Ishikawa (cell line): ENCODE results near the gene RCAN2.

ENCODE experiments used
- CEBPB ChIP-seq: IDR thresholded peaks from 2 replicates; pipeline ENCODE4 v1.6.1; 2012
- CREB1 ChIP-seq: IDR thresholded peaks from 2 replicates; pipeline ENCODE4 v1.6.1; 2012; ENCODE audit warnings: low read depth
- EGR1 ChIP-seq: IDR thresholded peaks from 2 replicates; pipeline ENCODE4 v1.6.1; 2012
- EP300 ChIP-seq: IDR thresholded peaks from 2 replicates; pipeline ENCODE4 v1.6.1; 2012; ENCODE audit warnings: borderline replicate concordance
- FOXM1 ChIP-seq: IDR thresholded peaks from 2 replicates; pipeline ENCODE4 v1.6.1; 2012; ENCODE audit warnings: low read depth, borderline replicate concordance
- NFIC ChIP-seq: IDR thresholded peaks from 2 replicates; pipeline ENCODE4 v1.6.1; 2012
- RAD21 ChIP-seq: IDR thresholded peaks from 2 replicates; pipeline ENCODE4 v1.6.1; 2012; ENCODE audit warnings: low read depth
- TAF1 ChIP-seq: IDR thresholded peaks from 2 replicates; pipeline ENCODE4 v1.6.1; 2012; ENCODE audit warnings: low read depth, mild to moderate bottlenecking
- TCF12 ChIP-seq: IDR thresholded peaks from 2 replicates; pipeline ENCODE4 v1.6.1; 2012; ENCODE audit warnings: low read depth
- TEAD4 ChIP-seq: IDR thresholded peaks from 2 replicates; pipeline ENCODE4 v1.6.1; 2012
- YY1 ChIP-seq: IDR thresholded peaks from 2 replicates; pipeline ENCODE4 v1.6.1; 2012; ENCODE audit warnings: low read depth
- ZBTB7A ChIP-seq: IDR thresholded peaks from 2 replicates; pipeline ENCODE4 v1.6.1; 2012; ENCODE audit warnings: low read depth
- TF ChIP-seq, protein P1 (sequence below): IDR thresholded peaks from 2 replicates; pipeline ENCODE4 v1.6.1; 2012; ENCODE audit warnings: low read depth, mild to moderate bottlenecking
- TF ChIP-seq, protein P2 (sequence below): IDR thresholded peaks from 2 replicates; pipeline ENCODE4 v1.6.1; 2012
- TF ChIP-seq, protein P3 (sequence below): IDR thresholded peaks from 2 replicates; pipeline ENCODE4 v1.6.1; 2012

The RCAN2 gene

DNA sequence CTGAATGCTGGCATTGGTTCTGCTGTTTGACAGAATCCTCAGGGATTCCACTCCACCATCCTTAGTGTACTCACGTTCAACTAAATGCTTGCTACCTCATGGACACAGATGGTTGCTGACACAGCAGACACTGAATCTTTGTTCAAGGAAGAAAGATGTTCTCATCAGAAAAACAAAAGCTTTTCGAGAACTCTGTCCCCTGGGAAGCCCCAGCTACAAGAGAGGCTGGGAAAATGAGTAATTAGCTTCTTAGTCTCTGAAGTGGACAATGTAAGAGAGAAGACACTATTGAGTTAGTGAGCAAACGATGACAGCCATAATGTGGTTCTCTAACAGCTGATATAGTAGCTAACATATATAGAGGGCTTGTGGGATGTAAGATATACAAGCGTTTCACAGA, 289.5 kb downstream of the RCAN2 start:
- TF ChIP-seq, protein P1, sequence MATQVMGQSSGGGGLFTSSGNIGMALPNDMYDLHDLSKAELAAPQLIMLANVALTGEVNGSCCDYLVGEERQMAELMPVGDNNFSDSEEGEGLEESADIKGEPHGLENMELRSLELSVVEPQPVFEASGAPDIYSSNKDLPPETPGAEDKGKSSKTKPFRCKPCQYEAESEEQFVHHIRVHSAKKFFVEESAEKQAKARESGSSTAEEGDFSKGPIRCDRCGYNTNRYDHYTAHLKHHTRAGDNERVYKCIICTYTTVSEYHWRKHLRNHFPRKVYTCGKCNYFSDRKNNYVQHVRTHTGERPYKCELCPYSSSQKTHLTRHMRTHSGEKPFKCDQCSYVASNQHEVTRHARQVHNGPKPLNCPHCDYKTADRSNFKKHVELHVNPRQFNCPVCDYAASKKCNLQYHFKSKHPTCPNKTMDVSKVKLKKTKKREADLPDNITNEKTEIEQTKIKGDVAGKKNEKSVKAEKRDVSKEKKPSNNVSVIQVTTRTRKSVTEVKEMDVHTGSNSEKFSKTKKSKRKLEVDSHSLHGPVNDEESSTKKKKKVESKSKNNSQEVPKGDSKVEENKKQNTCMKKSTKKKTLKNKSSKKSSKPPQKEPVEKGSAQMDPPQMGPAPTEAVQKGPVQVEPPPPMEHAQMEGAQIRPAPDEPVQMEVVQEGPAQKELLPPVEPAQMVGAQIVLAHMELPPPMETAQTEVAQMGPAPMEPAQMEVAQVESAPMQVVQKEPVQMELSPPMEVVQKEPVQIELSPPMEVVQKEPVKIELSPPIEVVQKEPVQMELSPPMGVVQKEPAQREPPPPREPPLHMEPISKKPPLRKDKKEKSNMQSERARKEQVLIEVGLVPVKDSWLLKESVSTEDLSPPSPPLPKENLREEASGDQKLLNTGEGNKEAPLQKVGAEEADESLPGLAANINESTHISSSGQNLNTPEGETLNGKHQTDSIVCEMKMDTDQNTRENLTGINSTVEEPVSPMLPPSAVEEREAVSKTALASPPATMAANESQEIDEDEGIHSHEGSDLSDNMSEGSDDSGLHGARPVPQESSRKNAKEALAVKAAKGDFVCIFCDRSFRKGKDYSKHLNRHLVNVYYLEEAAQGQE: no peak
- TF ChIP-seq, protein P2, sequence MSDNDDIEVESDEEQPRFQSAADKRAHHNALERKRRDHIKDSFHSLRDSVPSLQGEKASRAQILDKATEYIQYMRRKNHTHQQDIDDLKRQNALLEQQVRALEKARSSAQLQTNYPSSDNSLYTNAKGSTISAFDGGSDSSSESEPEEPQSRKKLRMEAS: no peak
- TF ChIP-seq NFIC (no peak), RAD21 (no peak), YY1 (no peak), CREB1 (no peak), CEBPB (no peak), EGR1 (no peak), FOXM1 (no peak), TCF12 (no peak), EP300 (no peak), ZBTB7A (no peak), TEAD4 (no peak), TAF1 (no peak)
- TF ChIP-seq, protein P3, sequence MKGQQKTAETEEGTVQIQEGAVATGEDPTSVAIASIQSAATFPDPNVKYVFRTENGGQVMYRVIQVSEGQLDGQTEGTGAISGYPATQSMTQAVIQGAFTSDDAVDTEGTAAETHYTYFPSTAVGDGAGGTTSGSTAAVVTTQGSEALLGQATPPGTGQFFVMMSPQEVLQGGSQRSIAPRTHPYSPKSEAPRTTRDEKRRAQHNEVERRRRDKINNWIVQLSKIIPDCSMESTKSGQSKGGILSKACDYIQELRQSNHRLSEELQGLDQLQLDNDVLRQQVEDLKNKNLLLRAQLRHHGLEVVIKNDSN: no peak

DNA sequence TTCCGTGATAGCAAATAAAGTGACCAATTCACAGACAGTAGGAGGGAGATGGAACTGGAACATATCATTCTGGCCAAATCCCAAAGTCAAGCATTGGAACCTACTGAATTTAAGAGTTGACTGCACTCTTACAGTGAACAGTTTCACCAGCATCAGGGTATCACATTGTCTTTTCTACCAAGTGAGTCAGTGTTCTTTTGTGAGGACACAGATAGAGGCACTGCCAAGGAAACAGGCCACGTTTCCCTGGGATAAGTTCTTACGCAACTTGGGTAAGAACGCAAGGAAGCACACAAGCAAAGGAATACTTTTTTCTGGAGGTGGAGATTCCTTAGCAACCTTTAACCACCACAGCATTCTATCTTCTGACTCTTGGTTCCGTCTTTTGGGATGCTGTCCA, 291.9 kb downstream of the RCAN2 start:
- TF ChIP-seq TEAD4: no peak
- TF ChIP-seq FOXM1: no peak
- TF ChIP-seq EGR1: no peak
- TF ChIP-seq, protein P2: no peak
- TF ChIP-seq CEBPB: no peak; the same call in 1 of the 2 replicates
- no peak for TF ChIP-seq TAF1
- no peak for TF ChIP-seq TCF12

DNA sequence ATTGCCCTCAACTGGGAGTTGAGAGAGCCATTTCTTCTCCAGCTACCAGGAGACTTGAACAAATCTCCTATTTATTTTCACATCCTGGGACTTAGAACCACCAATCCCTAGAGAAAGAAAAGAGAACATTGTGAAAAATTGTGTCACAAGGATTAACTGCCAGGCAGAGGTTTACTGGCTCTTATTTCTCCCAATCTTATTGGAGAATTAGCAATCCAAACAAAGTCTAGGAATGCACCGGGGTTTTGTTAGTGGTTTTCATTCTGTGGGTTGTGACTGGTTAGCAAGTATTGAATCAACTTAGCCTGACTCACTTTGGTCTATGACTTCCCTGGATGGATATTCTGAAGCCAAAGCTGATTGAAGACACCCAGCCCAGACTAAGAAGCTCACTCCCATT, 299.3 kb downstream of the RCAN2 start:
- TF ChIP-seq CEBPB: no peak
- no peak for TF ChIP-seq CREB1
- TF ChIP-seq, protein P3: no peak
- TF ChIP-seq TEAD4: no peak
- no peak for TF ChIP-seq FOXM1
- TF ChIP-seq ZBTB7A: no peak
- no peak for TF ChIP-seq TCF12
- TF ChIP-seq, protein P2: no peak
- no peak for TF ChIP-seq EP300
- no peak for TF ChIP-seq EGR1

DNA sequence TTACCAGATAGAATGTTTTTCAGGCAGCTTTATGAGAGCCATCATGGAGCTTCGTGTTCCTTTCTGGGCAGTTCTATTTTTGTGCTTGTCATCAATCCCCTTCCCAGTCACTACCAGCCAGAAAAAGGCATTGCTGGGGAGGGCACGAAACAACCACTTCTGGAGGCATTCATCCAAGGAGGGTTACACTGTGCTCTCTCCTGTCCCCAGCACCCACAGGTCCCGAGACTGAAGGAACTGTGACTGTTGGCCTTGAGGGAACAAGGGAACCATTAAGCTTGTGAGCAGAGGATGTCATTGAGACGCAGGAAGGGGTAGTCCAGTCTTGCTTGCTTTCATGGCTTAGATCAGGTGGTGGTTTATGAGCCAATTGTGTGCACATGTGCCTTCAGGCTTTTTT, 300.4 kb downstream of the RCAN2 start:
- TF ChIP-seq RAD21 (no peak), TEAD4 (no peak), CEBPB (no peak)

DNA sequence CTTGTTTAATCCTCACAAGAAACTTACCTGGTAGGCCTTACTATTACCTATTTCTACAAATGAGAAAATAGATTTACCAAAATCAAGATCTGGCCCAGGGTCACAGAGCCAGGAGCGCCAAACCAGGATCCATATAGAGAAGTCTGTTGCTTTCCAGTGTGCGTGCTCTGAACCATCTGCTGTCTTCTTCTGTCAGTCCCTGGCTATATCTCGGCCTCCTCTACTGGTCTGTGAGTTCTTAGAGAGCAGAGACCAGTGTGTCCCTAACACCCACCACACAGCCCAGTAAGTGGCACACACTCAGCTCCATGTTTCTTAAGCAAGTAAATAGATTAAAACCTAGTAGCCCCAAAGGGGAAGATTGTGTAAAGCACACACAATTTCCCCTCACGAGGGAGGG, 301.5 kb downstream of the RCAN2 start:
- TF ChIP-seq NFIC (no peak), TCF12 (no peak), CEBPB (no peak), YY1 (no peak), CREB1 (no peak), EP300 (no peak), EGR1 (no peak), ZBTB7A (no peak), TAF1 (no peak), TEAD4 (no peak), FOXM1 (no peak), RAD21 (no peak)
- TF ChIP-seq, protein P3: no peak
- TF ChIP-seq, protein P2: no peak
- TF ChIP-seq, protein P1: no peak
